ENCODE measurements around the gene CNGA1.
"Not testable (repeated sequence)": the region's sequence is repeated elsewhere in the genome, so short reads cannot be mapped to it uniquely, and the experiment has no call there.

- not testable (repeated sequence) for TF ChIP-seq CTCF (IDR thresholded peaks at IDR 0.05); POLR2AphosphoS5 (IDR thresholded peaks at IDR 0.05; ENCODE audit: insufficient read depth in 1 of 2, low read depth in 1 of 2)
These were observed 99.3 kb downstream of the CNGA1 start for GRCh38 chr4:47917163-47917562.
